IPS-20b (cell line): ENCODE data around the gene ARHGAP24.

Source experiments
- H3K27ac ChIP-seq: one replicate; pipeline ENCODE4 v1.5.1; 2013; ENCODE audit warnings: low read length
- H3K27me3 ChIP-seq: 2 replicates; pipeline ENCODE4 v1.6.1; 2013; ENCODE audit warnings: mild to moderate bottlenecking, low read length, inconsistent platforms; ENCODE audit not compliant: insufficient read depth
- H3K36me3 ChIP-seq: 2 replicates; pipeline ENCODE4 v1.6.1; 2013; ENCODE audit warnings: low read depth, mild to moderate bottlenecking, inconsistent platforms, low read length, moderate library complexity; ENCODE audit not compliant: insufficient read depth
- H3K4me1 ChIP-seq: 2 replicates; pipeline ENCODE4 v1.6.1; 2013; ENCODE audit warnings: mild to moderate bottlenecking, control low read depth, inconsistent platforms, low read length, moderate library complexity; ENCODE audit not compliant: insufficient read depth
- H3K4me3 ChIP-seq: 2 replicates; pipeline ENCODE4 v1.5.1; 2013; ENCODE audit warnings: mild to moderate bottlenecking, low read length, inconsistent platforms
- H3K9ac ChIP-seq: 2 replicates; pipeline ENCODE4 v1.6.1; 2013; ENCODE audit warnings: low read depth, mild to moderate bottlenecking, inconsistent platforms, low read length, moderate library complexity
- H3K9me3 ChIP-seq: 2 replicates; pipeline ENCODE4 v1.6.1; 2013; ENCODE audit warnings: mild to moderate bottlenecking, low read depth, low read length, inconsistent platforms; ENCODE audit not compliant: insufficient read depth

Gene ARHGAP24

GRCh38 chr4:85688055-85688740 is 213.2 kb downstream of the ARHGAP24 start:
- Histone ChIP-seq H3K4me1 (no peaks in the 10 kb centered on the region), H3K27me3 (no peaks in the 10 kb centered on the region), H3K9me3 (no peaks in the 10 kb centered on the region), H3K4me3 (no peak overlapping the region), H3K36me3 (no peaks in the 10 kb centered on the region), H3K27ac (no peak overlapping the region), H3K9ac (no peak overlapping the region)

- Histone ChIP-seq H3K4me1 (no peaks in the 10 kb centered on the region), H3K27me3 (no peaks in the 10 kb centered on the region), H3K36me3 (no peaks in the 10 kb centered on the region), H3K9ac (no peak overlapping the region), H3K4me3 (no peak overlapping the region), H3K9me3 (no peaks in the 10 kb centered on the region), H3K27ac (no peak overlapping the region)
Observed at GRCh38 chr4:85696661-85697060, 221.7 kb downstream of the ARHGAP24 start.

- H3K27ac ChIP-seq, result no peak overlapping the region
- H3K27me3 ChIP-seq, result no peaks in the 10 kb centered on the region
- H3K36me3 ChIP-seq, result no peaks in the 10 kb centered on the region
- no peaks in the 10 kb centered on the region; the same call in 1 of the 2 replicates for H3K4me1 ChIP-seq
- no peak overlapping the region for H3K9ac ChIP-seq
- no peak overlapping the region for H3K4me3 ChIP-seq
- H3K9me3 ChIP-seq, result no peaks in the 10 kb centered on the region
Observed at GRCh38 chr4:85697854-85698253, 222.9 kb downstream of the ARHGAP24 start.

- H3K9ac ChIP-seq, result no peak overlapping the region
- no peak overlapping the region for H3K4me3 ChIP-seq
- H3K27ac ChIP-seq, result no peak overlapping the region
- H3K36me3 ChIP-seq, result no peaks in the 10 kb centered on the region
- no peaks in the 10 kb centered on the region; the same call in 1 of the 2 replicates for H3K4me1 ChIP-seq
- H3K27me3 ChIP-seq, result no peaks in the 10 kb centered on the region
- H3K9me3 ChIP-seq, result no peaks in the 10 kb centered on the region
Observed at GRCh38 chr4:85700362-85700761, 225.4 kb downstream of the ARHGAP24 start.

GRCh38 chr4:85701861-85702321 is 226.9 kb downstream of the ARHGAP24 start:
- H3K36me3 ChIP-seq, result no peaks in the 10 kb centered on the region
- H3K27ac ChIP-seq, result no peak overlapping the region
- no peaks in the 10 kb centered on the region for H3K27me3 ChIP-seq
- H3K9ac ChIP-seq, result no peak overlapping the region
- no peak overlapping the region for H3K4me3 ChIP-seq
- H3K4me1 ChIP-seq, result no peaks in the 10 kb centered on the region; the same call in 1 of the 2 replicates
- no peaks in the 10 kb centered on the region for H3K9me3 ChIP-seq

GRCh38 chr4:85703096-85703495 is 228.1 kb downstream of the ARHGAP24 start:
- no peaks in the 10 kb centered on the region for H3K27me3 ChIP-seq
- no peaks in the 10 kb centered on the region for H3K36me3 ChIP-seq
- no peaks in the 10 kb centered on the region; the same call in 1 of the 2 replicates for H3K4me1 ChIP-seq
- no peak overlapping the region for H3K9ac ChIP-seq
- H3K4me3 ChIP-seq, result no peak overlapping the region
- H3K27ac ChIP-seq, result no peak overlapping the region
- H3K9me3 ChIP-seq, result no peaks in the 10 kb centered on the region

GRCh38 chr4:85707611-85708010 is 232.7 kb downstream of the ARHGAP24 start:
- no peak overlapping the region for H3K9ac ChIP-seq
- H3K4me1 ChIP-seq, result no peaks in the 10 kb centered on the region; the same call in 1 of the 2 replicates
- H3K9me3 ChIP-seq, result no peaks in the 10 kb centered on the region
- no peaks in the 10 kb centered on the region for H3K27me3 ChIP-seq
- H3K4me3 ChIP-seq, result no peak overlapping the region
- no peaks in the 10 kb centered on the region for H3K36me3 ChIP-seq
- H3K27ac ChIP-seq, result no peak overlapping the region

- Histone ChIP-seq H3K9me3 (no peaks in the 10 kb centered on the region), H3K4me3 (no peak overlapping the region), H3K4me1 (no peaks in the 10 kb centered on the region), H3K36me3 (no peaks in the 10 kb centered on the region), H3K9ac (no peak overlapping the region), H3K27ac (no peak overlapping the region), H3K27me3 (no peaks in the 10 kb centered on the region)
Observed at GRCh38 chr4:85708468-85708867, 233.5 kb downstream of the ARHGAP24 start.

GRCh38 chr4:85713005-85713404 is 238.1 kb downstream of the ARHGAP24 start:
- no peak overlapping the region for H3K27ac ChIP-seq
- H3K4me1 ChIP-seq, result no peaks in the 10 kb centered on the region
- no peak overlapping the region for H3K4me3 ChIP-seq
- H3K9ac ChIP-seq, result no peak overlapping the region
- H3K27me3 ChIP-seq, result no peaks in the 10 kb centered on the region
- no peaks in the 10 kb centered on the region for H3K36me3 ChIP-seq
- no peaks in the 10 kb centered on the region for H3K9me3 ChIP-seq

GRCh38 chr4:85715991-85716737 is 241.2 kb downstream of the ARHGAP24 start:
- Histone ChIP-seq H3K27me3 (no peaks in the 10 kb centered on the region), H3K4me1 (no peaks in the 10 kb centered on the region), H3K9me3 (no peaks in the 10 kb centered on the region), H3K4me3 (no peak overlapping the region), H3K27ac (no peak overlapping the region), H3K9ac (no peak overlapping the region), H3K36me3 (no peaks in the 10 kb centered on the region)

- Histone ChIP-seq H3K27me3 (no peaks in the 10 kb centered on the region), H3K36me3 (no peaks in the 10 kb centered on the region), H3K4me3 (no peak overlapping the region), H3K4me1 (no peaks in the 10 kb centered on the region), H3K27ac (no peak overlapping the region), H3K9ac (no peak overlapping the region), H3K9me3 (no peaks in the 10 kb centered on the region)
Observed at GRCh38 chr4:85717351-85717750, 242.4 kb downstream of the ARHGAP24 start.

- Histone ChIP-seq H3K9me3 (no peaks in the 10 kb centered on the region), H3K36me3 (no peaks in the 10 kb centered on the region), H3K9ac (no peak overlapping the region), H3K27ac (no peak overlapping the region), H3K4me3 (no peak overlapping the region), H3K27me3 (no peaks in the 10 kb centered on the region), H3K4me1 (no peaks in the 10 kb centered on the region)
Observed at GRCh38 chr4:85717847-85718246, 242.9 kb downstream of the ARHGAP24 start.
